UCSD-AML1 (cell line): ENCODE results near the gene EMB.
"Not testable (repeated sequence)": the region's sequence is repeated elsewhere in the genome, so short reads cannot be mapped to it uniquely, and the experiment has no call there.

ENCODE experiments used
- DNase-seq: peaks from one replicate; lab custom pipeline; 2025; ENCODE audit not compliant: unreplicated experiment; lab: John Stamatoyannopoulos, UW

Gene EMB

DNA sequence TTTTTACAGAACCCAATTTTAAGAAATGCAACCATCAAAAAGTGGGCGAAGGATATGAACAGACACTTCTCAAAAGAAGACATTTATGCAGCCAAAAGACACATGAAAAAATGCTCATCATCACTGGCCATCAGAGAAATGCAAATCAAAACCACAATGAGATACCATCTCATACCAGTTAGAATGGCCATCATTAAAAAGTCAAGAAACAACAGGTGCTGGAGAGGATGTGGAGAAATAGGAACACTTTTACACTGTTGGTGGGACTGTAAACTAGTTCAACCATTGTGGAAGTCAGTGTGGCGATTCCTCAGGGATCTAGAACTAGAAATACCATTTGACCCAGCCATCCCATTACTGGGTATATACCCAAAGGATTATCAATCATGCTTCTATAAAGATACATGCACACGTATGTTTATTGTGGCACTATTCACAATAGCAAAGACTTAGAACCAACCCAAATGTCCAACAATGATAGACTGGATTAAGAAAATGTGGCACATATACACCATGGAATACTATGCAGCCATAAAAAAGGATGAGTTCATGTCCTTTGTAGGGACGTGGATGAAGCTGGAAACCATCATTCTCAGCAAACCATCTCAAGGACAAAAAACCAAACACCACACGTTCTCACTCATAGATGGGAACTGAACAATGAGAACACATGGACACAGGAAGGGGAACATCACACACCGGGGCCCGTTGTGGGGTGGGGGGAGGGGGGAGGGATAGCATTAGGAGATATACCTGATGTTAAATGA lies 19.7 kb downstream of the EMB start:
- DNase-seq = not testable (repeated sequence)

GRCh38 chr5:50420343-50420935 lies 20.6 kb downstream of the EMB start:
- DNase-seq = no peak

DNA sequence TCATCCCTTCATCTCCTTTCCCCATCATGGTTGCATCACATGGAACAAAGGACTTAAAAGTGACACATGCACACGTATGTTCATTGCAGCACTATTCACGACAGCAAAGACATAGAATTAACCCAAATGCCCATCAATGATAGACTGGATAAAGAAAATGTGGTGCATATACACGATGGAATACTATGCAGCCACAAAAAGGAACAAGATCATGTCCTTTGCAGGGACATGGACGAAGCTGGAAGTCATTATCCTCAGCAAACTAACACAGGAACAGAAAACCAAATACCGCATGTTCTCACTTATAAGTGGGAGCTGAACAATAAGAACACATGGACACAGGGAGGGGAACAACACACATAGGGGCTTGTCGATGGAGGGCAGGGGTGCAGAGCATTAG lies 21.4 kb downstream of the EMB start:
- not testable (repeated sequence) for DNase-seq

- not testable (repeated sequence) for DNase-seq
Measured at GRCh38 chr5:50416637-50417036, 24.5 kb downstream of the EMB start.

- no peak for DNase-seq
Measured at GRCh38 chr5:50415912-50416311, 25.2 kb downstream of the EMB start.

DNA sequence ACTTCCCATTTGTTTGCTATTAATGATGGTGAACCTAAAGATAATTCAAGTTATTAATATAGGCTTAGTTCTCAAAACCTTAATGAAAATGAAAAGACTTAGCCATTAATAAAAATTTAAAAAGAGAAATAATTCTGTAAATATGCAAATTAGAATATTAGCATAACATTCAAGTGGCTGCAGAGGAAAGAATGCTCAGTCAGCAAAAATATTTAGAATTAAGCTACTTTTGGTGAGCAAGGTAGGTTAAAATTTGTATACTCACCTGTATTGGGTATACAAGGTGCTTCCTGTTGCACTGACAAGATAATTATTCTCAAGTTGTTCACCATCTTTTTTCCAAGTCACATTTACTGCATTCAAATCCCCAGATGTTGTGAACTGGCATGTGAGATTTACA lies 30.2 kb downstream of the EMB start:
- not testable (repeated sequence) for DNase-seq

DNA sequence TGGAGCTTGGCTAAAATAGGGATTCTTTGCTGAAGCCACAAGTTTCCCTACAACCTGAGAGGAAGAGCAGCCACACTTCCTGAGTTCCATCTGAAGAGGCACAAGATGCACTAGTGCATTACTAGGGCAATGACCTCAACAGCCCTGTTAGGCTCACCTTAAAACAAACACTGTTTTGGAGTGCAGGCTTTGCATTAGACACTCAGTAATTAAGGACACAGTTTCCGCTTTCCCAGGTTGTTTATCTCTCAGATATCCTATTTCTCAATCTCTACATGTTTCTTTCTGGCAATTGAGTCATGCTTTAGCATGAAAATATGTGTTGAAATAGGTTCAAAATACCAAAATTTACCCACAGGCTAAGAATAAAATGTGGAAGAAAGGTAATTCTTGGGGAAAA lies 34.2 kb downstream of the EMB start:
- no peak for DNase-seq

DNA sequence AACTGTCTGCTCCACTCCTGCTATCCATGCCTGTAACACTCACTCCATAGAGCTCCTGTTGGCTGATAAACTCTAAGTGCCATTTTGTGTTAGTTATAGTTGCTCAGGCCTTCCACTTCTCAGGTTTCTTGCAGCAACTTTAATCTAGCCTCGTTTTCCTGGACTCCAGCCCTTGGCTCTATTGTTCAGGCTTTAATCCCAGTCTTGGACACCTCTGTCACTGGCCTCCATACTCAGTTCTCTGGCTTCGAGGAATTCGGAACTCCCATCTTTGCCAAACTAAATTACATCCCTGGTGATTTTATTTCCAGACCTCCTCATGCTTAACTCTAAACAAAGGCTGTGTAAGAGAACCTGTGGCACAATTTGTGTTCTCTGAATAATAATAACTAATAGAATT lies 39.8 kb downstream of the EMB start:
- DNase-seq = no peak

DNA sequence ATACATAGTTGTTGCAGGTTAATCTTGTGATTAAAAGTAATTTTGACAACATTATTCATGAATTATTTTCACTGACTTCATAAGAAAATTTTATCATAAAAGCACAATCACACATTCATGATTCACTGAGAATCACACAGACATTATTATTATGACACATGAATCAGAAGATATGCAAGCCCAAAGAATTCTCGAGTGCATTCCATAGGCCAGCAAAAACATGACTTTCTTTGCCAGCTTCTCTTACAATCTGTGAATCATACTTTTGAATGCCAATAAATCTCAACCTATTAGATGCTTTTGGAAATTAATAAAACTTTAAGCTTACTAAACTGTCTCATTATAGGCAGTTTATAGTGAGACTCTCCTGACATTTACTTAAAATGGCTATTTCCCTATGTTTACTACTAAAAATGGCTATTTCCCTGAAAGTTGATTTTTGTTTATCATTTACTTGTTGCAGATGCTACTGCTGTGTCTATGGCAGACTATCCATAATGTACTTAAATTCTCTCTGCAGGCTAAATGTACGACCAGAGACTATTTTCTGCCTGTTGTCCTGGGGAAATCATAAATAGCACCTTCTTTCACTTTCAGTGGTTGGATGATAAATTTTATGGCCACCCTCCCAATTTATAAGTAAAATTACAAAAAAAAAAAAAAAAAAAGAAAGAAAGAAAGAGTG lies 47.0 kb downstream of the EMB start:
- not testable (repeated sequence) for DNase-seq

- DNase-seq = not testable (repeated sequence)
Measured at GRCh38 chr5:50392289-50392688, 48.8 kb downstream of the EMB start.

- not testable (repeated sequence) for DNase-seq
Measured at GRCh38 chr5:50384381-50384780, 56.7 kb downstream of the EMB start.

GRCh38 chr5:50376696-50377095 lies 64.4 kb downstream of the EMB start:
- DNase-seq = not testable (repeated sequence)

- not testable (repeated sequence) for DNase-seq
Measured at GRCh38 chr5:50369287-50370033, 71.6 kb downstream of the EMB start.

DNA sequence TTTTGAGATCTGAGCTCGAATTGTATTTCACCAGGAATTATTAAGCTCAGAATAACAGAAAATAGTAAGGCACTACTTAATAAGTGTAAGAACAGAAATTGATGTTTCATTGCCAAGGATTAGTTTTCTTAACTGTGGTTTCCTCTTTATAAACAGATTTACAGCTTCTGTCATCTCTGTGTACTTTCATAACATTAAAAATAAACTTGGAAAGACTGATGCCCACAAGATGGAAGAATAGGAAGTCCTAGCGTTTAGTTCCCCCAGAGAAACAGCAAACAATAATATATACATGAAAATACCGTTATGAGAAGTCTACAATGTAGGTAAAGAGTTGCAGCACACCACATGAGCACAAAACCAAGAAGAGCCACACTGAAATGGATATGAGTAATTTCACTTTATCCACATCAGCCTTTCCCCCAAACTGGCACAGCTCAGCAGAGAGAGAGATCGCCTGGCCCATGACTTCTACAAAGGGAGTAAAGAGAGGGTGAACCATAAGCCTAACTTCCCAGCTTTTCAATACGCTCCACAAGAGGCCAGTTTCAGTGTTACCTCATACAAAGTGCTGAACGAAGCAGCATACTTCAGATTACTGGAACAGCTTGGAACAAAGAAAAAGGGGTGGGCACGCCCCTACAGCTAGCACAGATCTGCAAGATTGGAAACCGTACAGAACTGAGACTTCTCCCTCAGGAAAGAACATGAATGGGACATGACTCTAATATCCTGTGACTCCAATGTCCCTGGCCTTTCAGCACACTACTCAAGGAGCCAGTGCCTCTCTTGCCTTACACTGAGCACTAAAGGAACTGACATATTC lies 75.4 kb downstream of the EMB start:
- DNase-seq = no peak

GRCh38 chr5:50364535-50365309 lies 76.4 kb downstream of the EMB start:
- DNase-seq = not testable (repeated sequence)

DNA sequence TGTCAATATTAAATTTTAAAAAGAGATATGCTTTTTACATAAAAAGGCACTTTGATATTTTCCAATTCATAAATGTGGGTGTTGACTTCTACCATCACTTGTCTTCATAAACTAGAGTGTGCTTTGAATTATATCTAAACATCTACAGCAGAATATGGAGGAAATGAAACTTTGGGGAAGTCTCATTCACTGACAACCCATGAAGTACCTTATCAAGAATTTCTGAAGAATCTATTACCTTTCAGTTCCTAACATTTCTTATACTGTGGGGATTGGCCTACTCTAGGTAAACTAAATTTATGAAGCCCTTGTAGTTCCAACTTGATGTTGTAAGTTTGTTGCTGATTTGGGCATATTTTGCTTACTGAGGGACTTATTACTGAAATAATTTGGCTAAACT lies 81.9 kb downstream of the EMB start:
- no peak for DNase-seq

GRCh38 chr5:50352382-50352781 lies 88.7 kb downstream of the EMB start:
- no peak for DNase-seq
